ENCODE measurements around the gene VIPR1.

DNA sequence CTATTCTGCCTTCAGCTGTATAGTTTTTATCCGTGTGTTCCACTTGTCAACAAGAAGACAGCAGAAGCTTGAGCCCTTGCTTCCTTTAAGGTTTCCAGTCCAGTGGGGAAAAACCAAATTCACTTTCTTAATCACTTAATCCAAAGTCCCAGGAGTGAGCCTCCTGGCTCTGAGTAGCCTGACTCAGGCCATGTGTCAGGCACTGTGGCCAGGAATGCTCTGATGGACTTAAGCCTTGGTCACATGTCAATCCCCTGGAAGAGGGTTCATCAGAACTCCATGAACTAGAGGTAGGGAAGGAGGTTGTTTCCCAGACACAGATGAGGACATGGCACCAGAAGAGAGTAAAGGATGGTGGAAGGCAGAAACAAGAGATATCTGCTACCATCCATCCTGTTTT lies 8.8 kb downstream of the VIPR1 start:
- no peak for TF ChIP-seq CTCF (IDR thresholded peaks at IDR 0.05; ENCODE audit: low read length)
- TF ChIP-seq EZH2 (optimal IDR thresholded peaks at IDR 0.05; ENCODE audit: low read depth, low read length): no peak
- no peak for TF ChIP-seq EZH2phosphoT487 (IDR thresholded peaks at IDR 0.05; ENCODE audit: low read length)
